ENCODE measurements around the gene DUOXA1.
"Not testable (repeated sequence)": the region's sequence is repeated elsewhere in the genome, so short reads cannot be mapped to it uniquely, and the experiment has no call there.

Gene DUOXA1

DNA sequence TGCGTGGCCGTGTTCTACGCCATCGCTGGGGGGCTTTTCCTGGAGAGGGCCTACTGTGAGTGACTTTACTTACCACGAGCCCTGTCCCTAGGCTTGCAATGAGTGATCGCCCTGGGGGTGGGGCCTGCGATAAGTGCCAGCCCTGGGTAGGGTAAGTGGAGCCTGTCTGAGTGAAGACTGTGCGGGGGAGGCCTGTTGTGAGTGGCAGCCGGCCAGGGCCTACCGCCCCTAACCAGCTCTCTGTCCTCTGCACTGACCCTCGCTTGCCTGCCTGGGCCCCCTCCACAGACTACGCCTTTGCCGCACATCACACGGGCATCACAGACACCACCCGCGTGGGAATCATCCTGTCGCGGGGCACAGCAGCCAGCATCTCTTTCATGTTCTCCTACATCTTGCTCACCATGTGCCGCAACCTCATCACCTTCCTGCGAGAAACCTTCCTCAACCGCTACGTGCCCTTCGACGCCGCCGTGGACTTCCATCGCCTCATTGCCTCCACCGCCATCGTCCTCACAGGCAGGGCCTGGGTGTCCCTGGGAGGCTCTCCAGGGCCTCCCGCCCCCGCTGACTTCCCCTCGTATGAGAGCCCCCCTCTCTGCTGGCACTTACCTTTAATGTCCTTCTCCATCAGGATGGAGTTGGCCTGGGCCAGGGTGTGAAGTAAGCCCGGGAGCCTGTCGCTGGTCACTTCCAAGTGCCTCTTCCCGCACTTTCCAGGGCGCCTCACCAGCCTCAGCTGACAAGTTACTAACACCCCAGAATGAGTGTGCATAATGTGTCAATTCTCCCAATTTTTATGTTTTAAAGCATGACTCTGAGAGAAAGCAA is 22.5 kb upstream of the DUOXA1 start:
- DNase-seq (ENCODE audit: extremely low read depth in 1 of 2, low read depth in 1 of 2): no peak

GRCh38 chr15:45150997-45151396 is 21.3 kb upstream of the DUOXA1 start:
- DNase-seq (ENCODE audit: extremely low read depth in 1 of 2, low read depth in 1 of 2): no peak

- DNase-seq (ENCODE audit: extremely low read depth in 1 of 2, low read depth in 1 of 2): no peak
Observed at GRCh38 chr15:45150481-45150880, 20.8 kb upstream of the DUOXA1 start.

DNA sequence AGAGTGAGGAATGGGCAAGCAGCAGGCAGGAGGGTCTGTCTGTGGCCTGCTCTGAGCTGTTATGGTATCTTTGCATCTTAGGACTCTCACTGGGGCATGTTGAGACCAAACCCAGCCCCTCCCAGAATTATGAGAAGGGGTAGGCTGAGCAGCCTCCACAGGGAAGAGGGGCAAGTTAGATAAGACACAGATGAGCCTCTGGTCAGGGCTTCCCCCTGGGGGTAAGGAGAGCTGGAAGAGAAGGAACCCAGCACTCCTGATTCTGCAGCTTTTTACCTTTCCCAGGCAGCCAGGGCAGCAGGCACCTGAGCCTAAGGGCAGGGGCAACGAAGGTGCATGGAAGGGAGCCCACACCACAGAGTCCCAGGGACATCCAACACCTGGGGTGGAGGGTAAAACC is 19.4 kb upstream of the DUOXA1 start:
- DNase-seq (ENCODE audit: extremely low read depth in 1 of 2, low read depth in 1 of 2): no peak

DNA sequence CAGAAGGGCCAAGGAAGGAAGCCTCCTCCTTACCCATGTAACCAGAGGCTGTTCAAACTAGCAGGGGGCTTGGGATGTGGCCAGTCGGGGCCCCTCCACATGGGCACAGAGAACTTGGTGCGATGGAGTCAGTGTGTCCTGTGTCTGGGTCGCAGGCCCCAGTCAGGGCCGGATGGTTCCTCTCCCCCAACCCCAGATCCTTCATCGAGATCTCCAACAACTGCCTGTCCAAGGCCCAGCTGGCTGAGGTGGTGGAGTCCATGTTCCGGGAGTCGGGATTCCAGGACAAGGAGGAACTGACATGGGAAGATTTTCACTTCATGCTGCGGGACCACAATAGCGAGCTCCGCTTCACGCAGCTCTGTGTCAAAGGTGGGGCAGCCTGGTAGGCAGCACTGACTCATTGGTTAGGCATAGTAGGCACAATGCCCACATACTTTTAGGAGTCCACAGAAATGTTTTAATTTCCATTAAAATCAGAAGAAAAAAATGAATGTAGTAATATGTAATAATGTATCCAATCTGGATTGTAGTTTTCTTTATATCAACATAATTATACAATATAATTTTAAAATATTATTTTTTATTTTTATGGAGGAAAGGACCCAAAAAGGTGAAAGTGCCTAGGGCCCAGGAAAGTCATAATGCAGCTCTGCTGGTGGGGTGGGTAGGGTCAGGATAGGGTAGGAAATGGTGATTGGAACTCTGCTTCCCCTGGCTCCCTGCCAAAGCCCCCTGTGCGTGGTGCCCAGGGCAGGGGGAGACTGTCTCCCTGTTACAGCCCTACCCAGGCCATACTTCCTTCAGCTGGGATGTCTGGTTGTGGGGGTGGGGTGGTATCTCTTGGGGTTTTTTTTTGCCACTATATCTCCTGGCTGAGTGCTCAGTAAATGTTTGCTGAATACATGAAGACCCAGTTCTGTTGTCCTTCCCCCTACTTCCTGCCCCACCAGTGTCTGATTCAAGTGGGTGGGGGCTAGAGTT is 18.7 kb upstream of the DUOXA1 start:
- no peak for DNase-seq (ENCODE audit: extremely low read depth in 1 of 2, low read depth in 1 of 2)

DNA sequence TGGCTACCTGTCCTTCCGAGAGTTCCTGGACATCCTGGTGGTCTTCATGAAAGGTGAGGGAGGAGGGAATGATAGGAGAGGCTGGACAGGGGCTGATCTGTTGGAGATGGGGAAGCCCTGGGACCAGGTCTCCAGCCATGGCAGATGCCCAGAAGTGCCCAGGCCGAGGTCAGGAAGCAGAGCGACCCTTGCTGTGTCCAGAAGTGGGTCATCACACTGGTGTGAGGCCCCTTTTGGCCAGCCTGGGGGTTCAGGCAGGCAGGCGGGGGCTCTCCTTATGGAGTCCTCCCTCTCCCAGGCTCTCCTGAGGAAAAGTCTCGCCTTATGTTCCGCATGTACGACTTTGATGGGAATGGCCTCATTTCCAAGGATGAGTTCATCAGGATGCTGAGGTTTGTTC is 17.9 kb upstream of the DUOXA1 start:
- DNase-seq (ENCODE audit: extremely low read depth in 1 of 2, low read depth in 1 of 2): no peak

- DNase-seq (ENCODE audit: extremely low read depth in 1 of 2, low read depth in 1 of 2): no peak
Observed at GRCh38 chr15:45146405-45146804, 16.7 kb upstream of the DUOXA1 start.

DNA sequence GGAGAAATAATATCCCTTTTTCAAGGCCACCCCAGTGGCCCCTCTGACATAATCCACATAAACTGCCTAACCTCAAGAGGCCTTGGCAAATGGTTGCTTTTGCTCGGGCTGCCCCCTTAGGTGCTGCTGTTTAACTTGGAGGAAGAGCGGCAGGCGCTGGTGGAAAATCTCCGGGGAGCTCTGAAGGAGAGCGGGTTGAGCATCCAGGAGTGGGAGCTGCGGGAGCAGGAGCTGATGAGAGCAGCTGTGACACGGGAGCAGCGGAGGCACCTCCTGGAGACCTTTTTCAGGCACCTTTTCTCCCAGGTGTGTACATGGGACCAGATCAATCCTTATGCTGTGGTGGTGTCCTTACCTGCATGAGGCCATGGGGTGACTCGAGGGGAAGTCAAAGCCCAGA is 15.1 kb upstream of the DUOXA1 start:
- DNase-seq (ENCODE audit: extremely low read depth in 1 of 2, low read depth in 1 of 2): no peak

GRCh38 chr15:45143946-45144345 is 14.3 kb upstream of the DUOXA1 start:
- DNase-seq (ENCODE audit: extremely low read depth in 1 of 2, low read depth in 1 of 2): no peak

GRCh38 chr15:45143056-45143455 is 13.4 kb upstream of the DUOXA1 start:
- no peak for DNase-seq (ENCODE audit: extremely low read depth in 1 of 2, low read depth in 1 of 2)

DNA sequence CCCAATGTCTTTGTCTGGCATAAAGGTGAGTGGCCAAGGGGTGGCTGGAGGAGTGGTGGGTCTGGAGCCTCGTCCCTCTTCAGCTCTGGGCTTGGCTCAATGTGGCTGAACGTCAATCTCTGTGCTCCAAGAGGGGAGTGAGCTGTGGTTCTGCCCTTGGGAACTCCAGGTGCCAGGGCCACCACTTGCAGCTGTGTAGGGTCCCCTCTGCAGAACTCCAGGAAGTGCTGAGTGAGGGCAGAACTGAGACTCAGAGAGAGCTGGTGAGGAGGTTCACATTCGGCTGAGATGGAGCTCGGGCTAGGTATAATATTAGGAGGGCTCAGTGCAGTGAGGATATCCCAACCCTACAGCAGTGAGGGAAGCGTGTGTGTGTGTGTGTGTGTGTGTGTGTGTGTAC is 11.7 kb upstream of the DUOXA1 start:
- no peak for DNase-seq (ENCODE audit: extremely low read depth in 1 of 2, low read depth in 1 of 2)

DNA sequence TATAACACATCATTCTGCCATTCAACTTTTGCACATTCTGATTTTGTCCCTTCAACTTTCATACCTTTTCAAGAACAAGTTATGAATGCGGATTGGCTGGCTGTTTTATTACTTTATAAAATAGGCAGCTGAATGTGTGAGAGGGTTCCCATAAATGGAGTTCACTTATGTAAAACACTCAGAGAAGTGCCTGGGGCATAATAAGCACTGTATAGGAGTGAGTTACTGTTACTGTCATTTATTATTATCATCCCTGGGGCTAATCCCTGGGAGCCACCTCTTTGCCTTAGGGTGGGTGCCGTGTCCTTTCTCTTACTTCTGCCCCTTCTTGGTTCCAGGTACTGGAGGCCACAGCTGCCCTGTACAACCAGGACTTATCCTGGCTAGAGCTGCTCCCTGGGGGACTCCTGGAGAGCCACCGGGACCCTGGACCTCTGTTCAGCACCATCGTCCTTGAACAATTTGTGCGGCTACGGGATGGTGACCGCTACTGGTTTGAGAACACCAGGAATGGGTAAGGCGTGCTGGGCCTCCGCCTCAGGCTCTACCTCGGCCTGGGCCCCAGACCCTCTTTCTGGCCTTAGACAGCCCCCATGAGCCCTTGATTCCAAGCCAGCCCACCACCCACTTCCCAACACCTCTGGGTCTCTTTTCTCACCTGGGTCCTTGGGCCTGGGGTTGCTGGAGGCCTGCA is 11.0 kb upstream of the DUOXA1 start:
- no peak for DNase-seq (ENCODE audit: extremely low read depth in 1 of 2, low read depth in 1 of 2)

DNA sequence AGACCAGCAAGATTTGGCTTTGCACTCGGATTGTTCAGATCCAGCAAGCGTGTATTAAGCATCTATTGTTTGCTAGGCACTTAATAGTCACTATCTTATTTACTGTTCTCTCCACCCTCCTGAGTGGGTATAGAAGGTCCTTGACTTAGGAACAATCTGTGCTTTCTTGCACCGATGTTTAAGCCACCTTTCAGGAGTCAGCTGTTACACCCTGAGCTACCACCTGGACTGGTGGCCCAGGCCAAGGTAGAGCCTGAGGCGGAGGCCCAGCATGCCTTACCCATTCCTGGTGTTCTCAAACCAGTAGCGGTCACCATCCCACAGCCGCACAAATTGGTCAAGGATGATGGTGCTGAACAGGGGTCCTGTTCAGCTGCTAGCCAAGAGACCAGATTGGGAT is 10.1 kb upstream of the DUOXA1 start:
- DNase-seq (ENCODE audit: extremely low read depth in 1 of 2, low read depth in 1 of 2): no peak

DNA sequence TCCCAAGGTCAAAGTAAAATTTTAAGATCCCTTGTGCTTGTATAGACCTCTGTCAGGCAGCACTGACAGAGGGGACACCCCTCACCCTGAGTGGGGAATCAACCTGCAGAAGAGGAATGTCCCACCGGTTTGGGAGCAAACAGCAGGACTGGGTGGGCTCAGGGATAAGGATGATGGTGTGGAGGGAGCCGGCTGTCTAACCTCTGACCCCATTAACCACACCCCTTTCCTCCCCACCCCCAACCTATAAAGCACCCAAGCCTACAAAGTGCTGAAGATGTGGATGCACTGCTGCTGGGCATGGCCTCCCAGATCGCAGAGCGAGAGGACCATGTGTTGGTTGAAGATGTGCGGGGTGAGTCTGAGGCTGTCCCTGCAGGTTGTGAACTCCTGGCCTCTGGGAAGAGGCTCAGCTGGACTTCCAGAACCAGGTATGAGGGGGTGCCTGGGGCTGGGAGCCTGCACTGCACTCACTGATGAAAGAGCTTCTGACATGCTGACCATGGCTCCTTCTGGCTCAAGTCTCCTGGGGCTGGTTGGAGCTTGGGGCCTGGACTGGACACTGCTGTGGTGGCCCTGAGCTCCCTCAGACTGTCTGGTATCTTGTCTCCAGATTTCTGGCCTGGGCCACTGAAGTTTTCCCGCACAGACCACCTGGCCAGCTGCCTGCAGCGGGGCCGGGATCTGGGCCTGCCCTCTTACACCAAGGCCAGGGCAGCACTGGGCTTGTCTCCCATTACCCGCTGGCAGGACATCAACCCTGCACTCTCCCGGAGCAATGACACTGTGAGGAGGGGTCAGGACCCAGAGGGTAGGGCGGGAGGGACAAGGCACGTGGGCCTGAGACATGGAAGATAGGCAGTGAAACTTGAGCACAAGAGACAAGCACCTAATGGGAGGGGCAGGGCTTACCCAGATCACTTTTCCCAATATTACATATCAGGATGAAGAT is 9.4 kb upstream of the DUOXA1 start:
- DNase-seq (ENCODE audit: extremely low read depth in 1 of 2, low read depth in 1 of 2): no peak

DNA sequence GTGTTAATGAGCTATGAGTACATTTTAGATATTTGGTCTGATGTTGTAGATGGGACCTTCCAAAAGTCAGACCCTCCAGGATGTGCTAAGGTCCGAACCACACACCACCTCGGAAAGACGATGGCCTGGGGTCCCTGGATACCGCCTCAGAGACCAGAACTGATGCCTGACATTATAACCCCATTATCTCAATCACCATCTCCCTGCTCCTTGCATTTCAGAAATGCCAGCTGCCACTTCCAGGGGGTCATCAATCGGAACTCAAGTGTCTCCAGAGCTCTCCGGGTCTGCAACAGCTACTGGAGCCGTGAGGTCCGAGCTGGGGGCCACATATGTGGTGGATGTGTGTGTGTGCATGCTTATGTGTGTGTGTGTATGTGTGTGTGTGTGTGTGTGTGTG is 8.0 kb upstream of the DUOXA1 start:
- DNase-seq (ENCODE audit: extremely low read depth in 1 of 2, low read depth in 1 of 2): no peak

- DNase-seq (ENCODE audit: extremely low read depth in 1 of 2, low read depth in 1 of 2): no peak
Observed at GRCh38 chr15:45136378-45136764, 6.7 kb upstream of the DUOXA1 start.

- DNase-seq (ENCODE audit: extremely low read depth in 1 of 2, low read depth in 1 of 2): not testable (repeated sequence)
Observed at GRCh38 chr15:45135705-45136377, 6.2 kb upstream of the DUOXA1 start.

GRCh38 chr15:45134682-45135604 is 5.3 kb upstream of the DUOXA1 start:
- no peak for DNase-seq (ENCODE audit: extremely low read depth in 1 of 2, low read depth in 1 of 2)

GRCh38 chr15:45134046-45134445 is 4.4 kb upstream of the DUOXA1 start:
- no peak for DNase-seq (ENCODE audit: extremely low read depth in 1 of 2, low read depth in 1 of 2)
